Body of pancreas (tissue), 4 donors: Measurements from ENCODE around the gene TXK. TPM values are rescaled to one million over a fixed set of nuclear protein-coding genes. Genes with fewer than 3 reads are reported as not detected.

ENCODE experiments used
- ATAC-seq: fragments of 150-250 bp; one replicate; pipeline ENCODE4 v1.9.1; 2016
- DNase-seq, 4 donors: peaks; one replicate each; pipeline ENCODE4 v3.0.0-alpha.2; 2019
- H3K27ac ChIP-seq, 4 donors: fragments of 200-600 bp; sonication (generic); 1 replicate in 3 of 4; 2 replicates in 1 of 4; pipeline versions ENCODE4 v1.5.1 to v1.6.1; 2016 to 2019; ENCODE audit warnings: mild to moderate bottlenecking in 1 of 4, mixed read lengths in 1 of 4, moderate library complexity in 1 of 4
- H3K27me3 ChIP-seq, 2 donors: fragments of 200-600 bp; sonication (generic); one replicate each; pipeline ENCODE4 v1.6.0; 2016; ENCODE audit warnings: mild to moderate bottlenecking in 1 of 2
- H3K36me3 ChIP-seq, 2 donors: fragments of 200-600 bp; sonication (generic); replicated peaks in 1 of 2; 2 replicates each; pipeline ENCODE4 v1.5.1; 2016; ENCODE audit warnings: low read depth in 2 of 2; ENCODE audit not compliant: insufficient read depth in 1 of 2
- H3K4me1 ChIP-seq: fragments of 200-600 bp; sonication (generic); one replicate; pipeline ENCODE4 v1.6.0; 2016
- H3K4me3 ChIP-seq, 2 donors: fragments of 200-600 bp; sonication (generic); 1 replicate in 1 of 2; 2 replicates in 1 of 2; pipeline ENCODE4 v1.5.1; 2016 to 2019
- H3K9me3 ChIP-seq, 3 donors: fragments of 200-600 bp; sonication (generic); 1 replicate in 2 of 3; 2 replicates in 1 of 3; pipeline ENCODE4 v1.5.1; 2016
- CTCF ChIP-seq, 7 experiments: fragments of 450-650 bp in 4 of 7; fragments of 200-600 bp in 3 of 7; sonication (generic) in 3 of 7; IDR thresholded peaks; one replicate each; pipeline ENCODE4 v1.5.1; 2016 to 2019; ENCODE audit warnings: antibody characterized with exemption in 7 of 7
- POLR2A ChIP-seq, 3 donors: fragments of 450-650 bp; IDR thresholded peaks; one replicate each; pipeline ENCODE4 v1.6.1; 2016; ENCODE audit warnings: antibody characterized with exemption in 3 of 3, mild to moderate bottlenecking in 2 of 3
- WGBS, 2 donors: methylation state at CpG; one replicate each; pipeline ENCODE4 v1.1.5; 2017; 5-methylcytosine and 5-hydroxymethylcytosine counted together
- intact Hi-C: fragments of 100-400 bp; cut with DNase I; formaldehyde crosslinking; loops from one replicate; pipeline ENCODE4 v1.15.1; 2023
- total RNA-seq, 2 donors: library from RNA; depleted of rRNA; stranded (reverse); fragments of >200 nt; gene quantifications; one replicate each; pipeline ENCODE4 v1.1.0, GENCODE V29; 2016

TXK gene
- total RNA-seq, result 1 to 10 TPM in 1 of 2 donors, under 1 TPM in 1; 0.66 to 1.3 TPM

GRCh38 chr4:48134081-48134480, at the start of gene TXK:
TSS of gene TXK (minus strand) at chr4:48134250. CDS start at chr4:48134170, 80 bp downstream.
- 85 to 93% methylated on average over 5 of the region's 5 CpGs for WGBS, 2 donors
- H3K9me3 ChIP-seq, result no peaks in the 10 kb centered on the region
- DNase-seq (no peak), ATAC-seq (no peak)
- H3K36me3 ChIP-seq, result no peaks in the 10 kb centered on the region
- TF ChIP-seq POLR2A (IDR thresholded peaks at IDR 0.05), result no peak
- no peak for TF ChIP-seq CTCF (IDR thresholded peaks at IDR 0.05)
- no peaks in the 10 kb centered on the region for H3K27me3 ChIP-seq
- peaks cover 12% of the 10 kb centered on the region for H3K4me1 ChIP-seq
- intact Hi-C loops, result no loop called here
- no peak within 1 kb of the TSS for H3K27ac ChIP-seq
- no peak within 1 kb of the TSS for H3K4me3 ChIP-seq

GRCh38 chr4:48180234-48180633, 46.2 kb upstream of the TXK start:
- Histone ChIP-seq H3K4me3 (no peak overlapping the region), H3K27ac (no peak overlapping the region), H3K36me3 (no peaks in the 10 kb centered on the region), H3K27me3 (no peaks in the 10 kb centered on the region), H3K9me3 (no peaks in the 10 kb centered on the region), H3K4me1 (no peaks in the 10 kb centered on the region)
- TF ChIP-seq CTCF (IDR thresholded peaks at IDR 0.05) (no peak), POLR2A (IDR thresholded peaks at IDR 0.05) (no peak)
- intact Hi-C loops, result no loop called here
- DNase-seq (no peak), ATAC-seq (no peak)

- Histone ChIP-seq H3K4me3 (no peak overlapping the region), H3K9me3 (no peaks in the 10 kb centered on the region), H3K36me3 (no peaks in the 10 kb centered on the region), H3K27ac (no peak overlapping the region), H3K4me1 (no peaks in the 10 kb centered on the region), H3K27me3 (no peaks in the 10 kb centered on the region)
- no peak for ATAC-seq
- DNase-seq, result no peak
- intact Hi-C loops, result no loop called here
- TF ChIP-seq CTCF (IDR thresholded peaks at IDR 0.05) (no peak), POLR2A (IDR thresholded peaks at IDR 0.05) (no peak)
- WGBS, 2 donors, result 76 to 88% methylated on average over 4 of the region's 4 CpGs
Observed at GRCh38 chr4:48178931-48179330, 44.9 kb upstream of the TXK start.

GRCh38 chr4:48175806-48176205, 41.8 kb upstream of the TXK start:
- no peak overlapping the region for H3K27ac ChIP-seq

More at GRCh38 chr4:48175806-48176205, 41.8 kb upstream of the TXK start:
- Histone ChIP-seq H3K36me3 (no peaks in the 10 kb centered on the region), H3K4me1 (no peaks in the 10 kb centered on the region), H3K9me3 (no peaks in the 10 kb centered on the region), H3K4me3 (no peak overlapping the region), H3K27me3 (no peaks in the 10 kb centered on the region)
- no peak for ATAC-seq
- no peak for DNase-seq
- no peak for TF ChIP-seq POLR2A (IDR thresholded peaks at IDR 0.05)
- no peak for TF ChIP-seq CTCF (IDR thresholded peaks at IDR 0.05)
- intact Hi-C loops, result no loop called here
